CD4-positive, alpha-beta T cell (primary cell): ENCODE data around the gene NUDT22. TPM values are rescaled to one million over a fixed set of nuclear protein-coding genes. Genes with fewer than 3 reads are reported as not detected.
A peak's percentile ranks its signal among the peaks of the same experiment; 100 is the strongest.

ENCODE experiments used
- ATAC-seq: fragments of 200-7000 bp; cut with Tn5 transposase; one replicate; pipeline ENCODE4 v1.10.0; 2022; ENCODE audit warnings: mild to moderate bottlenecking; ENCODE audit not compliant: poor library complexity
- CTCF ChIA-PET: fragments of 350-600 bp; sonication (Branson Sonifier 250); formaldehyde crosslinking; loops from one replicate; lab custom pipeline; 2021; ENCODE audit warnings: antibody characterized with exemption, inconsistent platforms; lab: Charles Lee
- POLR2A ChIA-PET: fragments of 350-600 bp; sonication (Branson Sonifier 250); formaldehyde crosslinking; loops from one replicate; lab custom pipeline; 2021; ENCODE audit warnings: antibody characterized with exemption, inconsistent platforms; lab: Charles Lee
- DNase-seq, 14 experiments: peaks; one replicate each; pipeline ENCODE4 v3.0.0-alpha.2; 2013 to 2020; ENCODE audit warnings: mixed read lengths in 2 of 14
- H3K27ac ChIP-seq, 2 donors: one replicate each; pipeline versions ENCODE4 v1.5.1 to v1.7.0; 2013; ENCODE audit warnings: low read length in 2 of 2, low read depth in 1 of 2, mild to moderate bottlenecking in 1 of 2
- H3K27me3 ChIP-seq, 2 experiments: 1 replicate in 1 of 2; 2 replicates in 1 of 2; pipeline versions ENCODE4 v1.6.1 to v1.7.0; 2013; ENCODE audit warnings: low read length in 2 of 2, control low read depth in 1 of 2, mild to moderate bottlenecking in 1 of 2, moderate library complexity in 1 of 2; ENCODE audit not compliant: insufficient read depth in 2 of 2, control insufficient read depth in 1 of 2
- H3K36me3 ChIP-seq: one replicate; pipeline ENCODE4 v1.6.1; 2013; ENCODE audit warnings: low read length, control low read depth; ENCODE audit not compliant: insufficient read depth
- H3K4me1 ChIP-seq: one replicate; pipeline ENCODE4 v1.6.1; 2013; ENCODE audit warnings: low read length, control low read depth; ENCODE audit not compliant: insufficient read depth
- H3K4me3 ChIP-seq: one replicate; pipeline ENCODE4 v1.5.1; 2013; ENCODE audit warnings: mild to moderate bottlenecking, low read length, moderate library complexity
- H3K9me3 ChIP-seq, 2 experiments: 1 replicate in 1 of 2; 2 replicates in 1 of 2; pipeline versions ENCODE4 v1.6.1 to v1.7.0; 2013; ENCODE audit warnings: low read length in 2 of 2, mild to moderate bottlenecking in 2 of 2, control low read depth in 1 of 2, moderate library complexity in 1 of 2; ENCODE audit not compliant: control insufficient read depth in 1 of 2, insufficient read depth in 1 of 2
- H3K27ac Mint-ChIP-seq: one replicate; pipeline ENCODE4 v1.8.0; 2020; ENCODE audit warnings: mixed read lengths
- H3K27me3 Mint-ChIP-seq: one replicate; pipeline ENCODE4 v1.8.0; 2021; ENCODE audit warnings: mixed read lengths
- H3K36me3 Mint-ChIP-seq: one replicate; pipeline ENCODE4 v1.8.0; 2021; ENCODE audit warnings: low read depth, mixed read lengths
- H3K4me1 Mint-ChIP-seq: one replicate; pipeline ENCODE4 v1.8.0; 2021; ENCODE audit warnings: low read depth, mixed read lengths
- H3K4me3 Mint-ChIP-seq: one replicate; pipeline ENCODE4 v1.8.0; 2020; ENCODE audit warnings: mild to moderate bottlenecking, mixed read lengths
- H3K9me3 Mint-ChIP-seq: one replicate; pipeline ENCODE4 v1.8.0; 2020; ENCODE audit warnings: mixed read lengths
- CTCF ChIP-seq: fragments of 200-600 bp; IDR thresholded peaks from one replicate; pipeline ENCODE4 v1.8.0; 2022; ENCODE audit warnings: antibody characterized with exemption, mild to moderate bottlenecking
- intact Hi-C, 2 experiments: fragments of 100-400 bp; cut with DNase I in 1 of 2; cut with micrococcal nuclease in 1 of 2; formaldehyde crosslinking; loops; one replicate each; pipeline versions ENCODE4 v1.15.1 to v1.9.0; 2023 to 2025; cut with DNase I, micrococcal nuclease
- total RNA-seq, 174 experiments: library from RNA in 2 of 174; stranded (reverse) in 2 of 174; gene quantifications; one replicate each; pipeline ENCODE4 v1.2.3 and lab custom pipeline; 2021 to 2026

The NUDT22 gene
- total RNA-seq, 2 experiments from 2014 or later = 26.8 to 26.9 TPM

- H3K27ac Mint-ChIP-seq = peak overlapping the region; percentile 100
- CTCF ChIA-PET = interaction anchor here (2.6 kb wide), 1 partner anchor 34 kb away, joined by 7 read pairs; no protein-coding TSS in a partner anchor
- Histone ChIP-seq H3K4me1 (peaks cover 61% of the 10 kb centered on the region), H3K4me3 (no peak overlapping the region), H3K36me3 (peaks cover 12% of the 10 kb centered on the region), H3K27ac (peak overlapping the region in 1 of 2 donors; percentile 7), H3K27me3 (no peaks in the 10 kb centered on the region), H3K9me3 (no peaks in the 10 kb centered on the region)
- H3K4me3 Mint-ChIP-seq = peak overlapping the region; percentile 54
- ATAC-seq (no peak), DNase-seq (peak in 1 of 14 experiments; percentile 2)
- no peaks in the 10 kb centered on the region for H3K27me3 Mint-ChIP-seq
- no peak for TF ChIP-seq CTCF
- H3K36me3 Mint-ChIP-seq = peaks cover 30% of the 10 kb centered on the region
- H3K9me3 Mint-ChIP-seq = no peaks in the 10 kb centered on the region
- POLR2A ChIA-PET = no interaction called here
- H3K4me1 Mint-ChIP-seq = peaks cover 39% of the 10 kb centered on the region
- intact Hi-C loops = no loop called here
These were observed 12.0 kb downstream of the NUDT22 start for GRCh38 chr11:64238076-64238475.

GRCh38 chr11:64238999-64239398 is 12.9 kb downstream of the NUDT22 start:
- DNase-seq = peak in 1 of 14 experiments; percentile 34
- Histone ChIP-seq H3K27me3 (no peaks in the 10 kb centered on the region), H3K9me3 (no peaks in the 10 kb centered on the region), H3K4me3 (no peak overlapping the region), H3K4me1 (peaks cover 59% of the 10 kb centered on the region), H3K27ac (peak overlapping the region; percentile 7 to 29), H3K36me3 (peaks cover 19% of the 10 kb centered on the region)
- Mint-ChIP-seq H3K27ac (peak overlapping the region; percentile 100), H3K36me3 (peaks cover 36% of the 10 kb centered on the region), H3K9me3 (no peaks in the 10 kb centered on the region), H3K4me3 (peak overlapping the region; percentile 51), H3K4me1 (peaks cover 39% of the 10 kb centered on the region), H3K27me3 (no peaks in the 10 kb centered on the region)
- POLR2A ChIA-PET = interaction anchor here (0.6 to 5.5 kb wide), 4 partner anchors 9 to 572 kb away, joined by 3 to 69 read pairs (median 4); partner anchors contain the start of genes DNAJC4, PRDX5 and TRMT112
- intact Hi-C loops = no loop called here
- no peak for ATAC-seq
- no peak for TF ChIP-seq CTCF
- CTCF ChIA-PET = interaction anchor here (1.2 kb wide), 1 partner anchor 66 kb away, joined by 3 read pairs; no protein-coding TSS in a partner anchor

DNA sequence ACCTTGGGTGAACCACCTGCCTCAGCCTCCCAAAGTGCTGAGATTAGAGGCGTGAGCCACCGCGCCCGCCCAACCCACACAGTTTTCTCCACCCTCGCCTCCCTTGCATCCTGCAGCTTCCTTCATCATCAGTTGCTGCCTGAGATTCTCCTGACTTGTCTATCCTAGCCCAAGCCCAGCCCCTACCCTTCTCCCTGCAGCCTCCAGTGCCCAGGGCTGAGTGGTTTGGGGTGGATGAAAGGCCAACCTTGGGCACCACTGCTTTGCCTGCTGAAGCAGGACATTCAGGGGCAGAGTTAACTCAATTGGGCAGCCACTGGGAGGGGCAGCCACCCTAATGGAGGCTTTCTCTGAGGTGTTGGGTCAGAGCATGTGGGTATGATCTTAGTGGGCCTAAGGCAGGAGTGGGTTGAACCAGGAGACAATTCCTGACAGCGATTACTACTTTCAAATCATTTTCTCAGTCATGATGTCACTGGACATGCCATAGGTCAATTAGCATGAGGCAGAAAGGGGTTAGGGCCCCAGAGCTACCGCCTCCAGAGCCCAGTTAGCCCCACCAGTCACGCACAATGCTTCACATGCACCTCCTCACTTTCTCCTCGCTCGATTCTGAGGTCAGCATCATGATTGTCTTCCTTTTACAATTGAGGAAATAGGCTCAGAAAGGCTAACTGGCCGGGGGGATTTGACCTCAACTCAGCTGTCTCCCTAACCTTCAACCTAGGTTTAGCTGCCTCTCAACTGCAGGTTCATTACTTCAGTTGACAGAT is 13.8 kb downstream of the NUDT22 start:
- Histone ChIP-seq H3K4me3 (peak overlapping the region; percentile 80), H3K36me3 (peaks cover 22% of the 10 kb centered on the region), H3K27ac (peak overlapping the region; percentile 97 to 100), H3K9me3 (no peaks in the 10 kb centered on the region), H3K4me1 (peaks cover 59% of the 10 kb centered on the region), H3K27me3 (no peaks in the 10 kb centered on the region)
- ChIA-PET POLR2A (interaction anchor here (0.6 to 5.5 kb wide), 6 partner anchors 10 to 78 kb away, joined by 3 to 69 read pairs (median 15); partner anchors contain the start of genes DNAJC4, FERMT3, PRDX5 and STIP1), CTCF (interaction anchor here (1.0 to 1.9 kb wide), 4 partner anchors 8 to 102 kb away, joined by 3 to 10 read pairs (median 3); partner anchors contain the start of gene PLCB3)
- H3K4me3 Mint-ChIP-seq = peak overlapping the region; percentile 98
- ATAC-seq (no peak), DNase-seq (peak in 3 of 14 experiments; percentile 40 to 81 (median 69))
- H3K4me1 Mint-ChIP-seq = peaks cover 39% of the 10 kb centered on the region
- no peaks in the 10 kb centered on the region for H3K27me3 Mint-ChIP-seq
- H3K9me3 Mint-ChIP-seq = no peaks in the 10 kb centered on the region
- H3K27ac Mint-ChIP-seq = peak overlapping the region; percentile 100
- peaks cover 36% of the 10 kb centered on the region for H3K36me3 Mint-ChIP-seq
- no peak for TF ChIP-seq CTCF
- intact Hi-C loops = loop anchor here (2.0 to 5.0 kb wide), 4 partner anchors 13 to 65 kb away; partner anchors contain the start of genes FERMT3 (in 2 of the 2), BAD (in 1 of the 2), ESRRA (in 1 of the 2) and GPR137 (in 1 of the 2)
